GM08714 (cell line): ENCODE data around the gene CCDC92B.

Experiments used
- H3K4me3 ChIP-seq: fragments of 200-500 bp; sonication (Bioruptor generic); 2 replicates; pipeline ENCODE4 v1.5.1; 2014; ENCODE audit warnings: mild to moderate bottlenecking, low read length, inconsistent platforms
- ZNF274 ChIP-seq: IDR thresholded peaks from 2 replicates; pipeline ENCODE4 v1.6.1; 2012; ENCODE audit warnings: mild to moderate bottlenecking, low read depth, low read length

CCDC92B gene

GRCh38 chr17:2750721-2751120, 1.3 kb upstream of the CCDC92B start:
- no peak overlapping the region for H3K4me3 ChIP-seq
- no peak for TF ChIP-seq ZNF274

- TF ChIP-seq ZNF274, result no peak
- no peak overlapping the region for H3K4me3 ChIP-seq
These were observed 331 bp upstream of the CCDC92B start for GRCh38 chr17:2749784-2750181.

GRCh38 chr17:2745317-2746037, 4.0 kb downstream of the CCDC92B start:
- no peak for TF ChIP-seq ZNF274
- H3K4me3 ChIP-seq, result no peak overlapping the region

GRCh38 chr17:2737693-2738092, 11.8 kb downstream of the CCDC92B start:
- H3K4me3 ChIP-seq, result no peak overlapping the region
- no peak for TF ChIP-seq ZNF274

- no peak for TF ChIP-seq ZNF274
- H3K4me3 ChIP-seq, result no peak overlapping the region
These were observed 12.5 kb downstream of the CCDC92B start for GRCh38 chr17:2736956-2737355.

- no peak overlapping the region for H3K4me3 ChIP-seq
- no peak for TF ChIP-seq ZNF274
These were observed 13.6 kb downstream of the CCDC92B start for GRCh38 chr17:2735896-2736295.

- H3K4me3 ChIP-seq, result no peak overlapping the region
- no peak for TF ChIP-seq ZNF274
These were observed 14.5 kb downstream of the CCDC92B start for GRCh38 chr17:2734939-2735338.

- TF ChIP-seq ZNF274, result no peak
- H3K4me3 ChIP-seq, result no peak overlapping the region
These were observed 17.6 kb downstream of the CCDC92B start for GRCh38 chr17:2731807-2732206.

- no peak for TF ChIP-seq ZNF274
- no peak overlapping the region for H3K4me3 ChIP-seq
These were observed 18.6 kb downstream of the CCDC92B start for GRCh38 chr17:2730764-2731353.

- TF ChIP-seq ZNF274, result no peak
- H3K4me3 ChIP-seq, result no peak overlapping the region
These were observed 24.7 kb downstream of the CCDC92B start for GRCh38 chr17:2724784-2725164.

GRCh38 chr17:2723997-2724783, 25.3 kb downstream of the CCDC92B start:
- TF ChIP-seq ZNF274, result no peak
- H3K4me3 ChIP-seq, result no peak overlapping the region

- TF ChIP-seq ZNF274, result no peak
- H3K4me3 ChIP-seq, result no peak overlapping the region
These were observed 25.9 kb downstream of the CCDC92B start for GRCh38 chr17:2723505-2723996.

GRCh38 chr17:2722611-2723010, 26.8 kb downstream of the CCDC92B start:
- TF ChIP-seq ZNF274, result no peak
- no peak overlapping the region for H3K4me3 ChIP-seq

- TF ChIP-seq ZNF274, result no peak
These were observed 27.8 kb downstream of the CCDC92B start for GRCh38 chr17:2721603-2722002.

GRCh38 chr17:2719861-2720260, 29.6 kb downstream of the CCDC92B start:
- H3K4me3 ChIP-seq, result no peak overlapping the region
- no peak for TF ChIP-seq ZNF274

More at GRCh38 chr17:2721603-2722002, 27.8 kb downstream of the CCDC92B start:
- no peak overlapping the region for H3K4me3 ChIP-seq
